Activated naive CD8-positive, alpha-beta T cell treated with anti-CD3 and anti-CD28 coated beads, Interleukin-2, amount 10 ng/mL, durations not matched to agents 7 days and 5 days (primary cell): ENCODE data around the gene ABR. TPM values are rescaled to one million over a fixed set of nuclear protein-coding genes. Genes with fewer than 3 reads are reported as not detected.
"Not testable (repeated sequence)": the region's sequence is repeated elsewhere in the genome, so short reads cannot be mapped to it uniquely, and the experiment has no call there.

Source experiments
- ATAC-seq: fragments of 150-1000 bp; cut with Tn5 transposase; one replicate; pipeline ENCODE4 v1.10.0; 2021; ENCODE audit warnings: low read depth, moderate library complexity
- POLR2A ChIA-PET: fragments of 350-600 bp; sonication (Branson Sonifier 250); formaldehyde crosslinking; loops from one replicate; lab custom pipeline; 2021; ENCODE audit warnings: antibody characterized with exemption; lab: Charles Lee
- DNase-seq: peaks from one replicate; pipeline ENCODE4 v3.0.0; 2021
- H3K27ac Mint-ChIP-seq: one replicate; pipeline ENCODE4 v1.8.0; 2022; ENCODE audit warnings: mild to moderate bottlenecking, mixed read lengths
- H3K27me3 Mint-ChIP-seq: one replicate; pipeline ENCODE4 v1.8.0; 2022; ENCODE audit warnings: mild to moderate bottlenecking, moderate library complexity, mixed read lengths
- H3K36me3 Mint-ChIP-seq: one replicate; pipeline ENCODE4 v1.8.0; 2021; ENCODE audit warnings: mild to moderate bottlenecking, mixed read lengths
- H3K4me1 Mint-ChIP-seq: one replicate; pipeline ENCODE4 v1.8.0; 2021; ENCODE audit warnings: mixed read lengths
- H3K4me3 Mint-ChIP-seq: one replicate; pipeline ENCODE4 v1.8.0; 2022; ENCODE audit warnings: mild to moderate bottlenecking, moderate library complexity, mixed read lengths
- H3K9me3 Mint-ChIP-seq: one replicate; pipeline ENCODE4 v1.8.0; 2021; ENCODE audit warnings: mixed read lengths
- total RNA-seq, 2 experiments: library from RNA; stranded (reverse); gene quantifications; one replicate each; pipeline ENCODE4 v1.2.3, GENCODE V29; 2021

The ABR gene
- total RNA-seq, 2 experiments from 2014 or later = 156 to 158 TPM

- peak overlapping the region; percentile 78 for H3K27ac Mint-ChIP-seq
- POLR2A ChIA-PET = interaction anchor here (0.6 to 1.1 kb wide), 2 partner anchors 8 to 11 kb away, joined by 3 to 5 read pairs; no protein-coding TSS in a partner anchor
- H3K27me3 Mint-ChIP-seq = no peaks in the 10 kb centered on the region
- H3K4me3 Mint-ChIP-seq = peak overlapping the region; percentile 87
- H3K9me3 Mint-ChIP-seq = no peaks in the 10 kb centered on the region
- ATAC-seq (peak; percentile 78), DNase-seq (peak; percentile 81)
- peaks cover 7% of the 10 kb centered on the region for H3K36me3 Mint-ChIP-seq
- H3K4me1 Mint-ChIP-seq = peaks cover 32% of the 10 kb centered on the region
These were observed 70.8 kb downstream of the ABR start for GRCh38 chr17:1108765-1109605.

- peaks cover 32% of the 10 kb centered on the region for H3K4me1 Mint-ChIP-seq
- no peak for DNase-seq
These were observed 71.4 kb downstream of the ABR start for GRCh38 chr17:1108478-1108764.

GRCh38 chr17:1107777-1108477 lies 71.9 kb downstream of the ABR start:
- POLR2A ChIA-PET = interaction anchor here (0.6 to 1.1 kb wide), 2 partner anchors 12 to 231 kb away, joined by 3 to 5 read pairs; no protein-coding TSS in a partner anchor
- Mint-ChIP-seq H3K27me3 (no peaks in the 10 kb centered on the region), H3K36me3 (peaks cover 9% of the 10 kb centered on the region), H3K9me3 (no peaks in the 10 kb centered on the region), H3K4me1 (peaks cover 32% of the 10 kb centered on the region), H3K4me3 (peak overlapping the region; percentile 71), H3K27ac (peak overlapping the region; percentile 28)
- no peak for ATAC-seq
- no peak for DNase-seq

More at GRCh38 chr17:1108478-1108764, 71.4 kb downstream of the ABR start:
- no peak for ATAC-seq
- no peaks in the 10 kb centered on the region for H3K27me3 Mint-ChIP-seq
- POLR2A ChIA-PET = interaction anchor here (0.6 to 1.1 kb wide), 2 partner anchors 11 to 230 kb away, joined by 3 to 5 read pairs; no protein-coding TSS in a partner anchor
- no peaks in the 10 kb centered on the region for H3K9me3 Mint-ChIP-seq
- H3K36me3 Mint-ChIP-seq = peaks cover 9% of the 10 kb centered on the region
- peak overlapping the region; percentile 71 for H3K4me3 Mint-ChIP-seq
- no peak overlapping the region for H3K27ac Mint-ChIP-seq

DNA sequence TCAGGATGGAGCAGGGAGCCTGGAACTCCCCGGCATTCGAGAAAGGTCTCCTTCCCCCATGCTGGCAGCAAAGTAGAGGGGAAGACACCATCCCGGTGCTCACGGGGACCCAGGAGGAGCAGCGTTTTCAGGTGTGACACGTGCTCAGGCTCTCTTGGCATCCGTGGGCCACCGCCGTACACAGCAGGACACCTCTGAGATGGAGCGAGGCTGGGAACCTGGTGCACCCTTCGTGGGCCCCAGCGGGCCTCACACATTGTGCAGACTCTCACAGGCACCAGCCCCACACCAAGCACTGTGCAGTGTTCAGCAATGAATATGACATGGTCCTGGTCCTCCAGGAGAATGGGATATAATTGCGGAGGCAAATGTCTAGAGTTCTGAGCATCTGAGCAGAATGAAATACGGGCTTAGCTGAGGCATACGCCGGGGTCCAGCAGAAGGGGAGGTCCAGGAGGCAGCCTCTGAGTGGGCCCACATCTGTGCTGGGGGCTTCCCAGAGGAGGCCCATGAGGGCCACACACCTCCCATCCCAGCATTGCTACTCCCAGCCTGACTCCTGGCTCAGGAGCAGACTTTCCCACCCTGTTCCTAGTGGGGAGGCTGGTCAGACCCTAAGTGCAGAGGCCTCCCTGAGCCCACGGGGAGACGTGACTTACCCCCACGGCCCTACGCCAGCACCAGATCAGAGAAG lies 72.6 kb downstream of the ABR start:
- H3K4me1 Mint-ChIP-seq = peaks cover 31% of the 10 kb centered on the region
- POLR2A ChIA-PET = interaction anchor here (1.0 kb wide), 1 partner anchor 10 kb away, joined by 3 read pairs; no protein-coding TSS in a partner anchor
- H3K27ac Mint-ChIP-seq = no peak overlapping the region
- H3K27me3 Mint-ChIP-seq = no peaks in the 10 kb centered on the region
- no peaks in the 10 kb centered on the region for H3K9me3 Mint-ChIP-seq
- H3K4me3 Mint-ChIP-seq = peak overlapping the region; percentile 71
- no peak for DNase-seq
- peaks cover 9% of the 10 kb centered on the region for H3K36me3 Mint-ChIP-seq
- no peak for ATAC-seq

DNA sequence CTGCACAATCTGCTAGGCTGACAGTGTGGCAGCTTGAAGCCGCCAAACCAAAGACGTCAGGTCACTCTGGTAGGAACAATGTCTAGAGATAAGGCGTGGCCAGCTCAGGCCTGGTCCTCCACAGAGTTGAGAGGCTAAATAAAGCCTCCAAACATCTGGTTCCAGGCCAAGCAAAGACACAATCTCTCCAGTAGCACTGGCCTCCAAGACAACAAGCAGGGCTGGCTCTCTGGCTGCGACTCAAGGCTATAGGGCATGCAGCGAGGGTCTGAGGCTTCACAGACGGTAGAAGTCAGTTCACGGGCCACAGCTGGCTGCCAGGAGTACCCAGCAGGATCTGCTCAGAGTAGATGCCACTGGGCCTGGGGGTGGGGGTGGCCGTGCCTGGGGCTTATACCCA lies 75.6 kb downstream of the ABR start:
- POLR2A ChIA-PET = no interaction called here
- DNase-seq (no peak), ATAC-seq (no peak)
- no peaks in the 10 kb centered on the region for H3K27me3 Mint-ChIP-seq
- no peak overlapping the region for H3K4me3 Mint-ChIP-seq
- H3K36me3 Mint-ChIP-seq = peaks cover 8% of the 10 kb centered on the region
- peaks cover 15% of the 10 kb centered on the region for H3K4me1 Mint-ChIP-seq
- H3K9me3 Mint-ChIP-seq = no peaks in the 10 kb centered on the region
- no peak overlapping the region for H3K27ac Mint-ChIP-seq

DNA sequence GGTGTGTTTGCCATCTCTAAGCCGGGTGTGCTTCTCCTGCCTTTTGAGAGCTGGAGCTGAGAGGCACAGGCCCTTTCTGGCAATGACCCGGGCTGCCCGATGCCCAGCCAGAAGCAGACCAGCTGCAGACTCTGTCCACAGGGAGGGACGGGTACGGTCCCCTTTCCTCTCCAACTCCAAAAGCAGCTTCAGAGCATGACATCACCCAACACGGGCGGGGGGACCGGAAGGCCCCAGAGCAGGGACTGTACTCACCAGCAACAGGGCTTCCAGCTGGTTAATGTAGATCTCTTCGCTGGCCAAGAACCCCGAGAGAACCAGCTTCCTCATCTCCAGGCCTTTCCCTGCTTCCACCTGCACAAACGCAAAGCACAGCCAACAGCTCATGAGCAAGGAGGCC lies 79.4 kb downstream of the ABR start:
- no peak overlapping the region for H3K4me3 Mint-ChIP-seq
- peaks cover 19% of the 10 kb centered on the region for H3K4me1 Mint-ChIP-seq
- no peaks in the 10 kb centered on the region for H3K27me3 Mint-ChIP-seq
- H3K27ac Mint-ChIP-seq = no peak overlapping the region
- no peak for DNase-seq
- H3K9me3 Mint-ChIP-seq = no peaks in the 10 kb centered on the region
- H3K36me3 Mint-ChIP-seq = peaks cover 21% of the 10 kb centered on the region
- POLR2A ChIA-PET = interaction anchor here (1.0 kb wide), 1 partner anchor 9 kb away, joined by 3 read pairs; no protein-coding TSS in a partner anchor
- no peak for ATAC-seq

GRCh38 chr17:1099242-1099641 lies 80.5 kb downstream of the ABR start:
- Mint-ChIP-seq H3K36me3 (peaks cover 24% of the 10 kb centered on the region), H3K4me1 (peaks cover 21% of the 10 kb centered on the region), H3K27me3 (no peaks in the 10 kb centered on the region), H3K4me3 (no peak overlapping the region), H3K27ac (no peak overlapping the region), H3K9me3 (no peaks in the 10 kb centered on the region)
- POLR2A ChIA-PET = no interaction called here
- ATAC-seq (no peak), DNase-seq (no peak)

DNA sequence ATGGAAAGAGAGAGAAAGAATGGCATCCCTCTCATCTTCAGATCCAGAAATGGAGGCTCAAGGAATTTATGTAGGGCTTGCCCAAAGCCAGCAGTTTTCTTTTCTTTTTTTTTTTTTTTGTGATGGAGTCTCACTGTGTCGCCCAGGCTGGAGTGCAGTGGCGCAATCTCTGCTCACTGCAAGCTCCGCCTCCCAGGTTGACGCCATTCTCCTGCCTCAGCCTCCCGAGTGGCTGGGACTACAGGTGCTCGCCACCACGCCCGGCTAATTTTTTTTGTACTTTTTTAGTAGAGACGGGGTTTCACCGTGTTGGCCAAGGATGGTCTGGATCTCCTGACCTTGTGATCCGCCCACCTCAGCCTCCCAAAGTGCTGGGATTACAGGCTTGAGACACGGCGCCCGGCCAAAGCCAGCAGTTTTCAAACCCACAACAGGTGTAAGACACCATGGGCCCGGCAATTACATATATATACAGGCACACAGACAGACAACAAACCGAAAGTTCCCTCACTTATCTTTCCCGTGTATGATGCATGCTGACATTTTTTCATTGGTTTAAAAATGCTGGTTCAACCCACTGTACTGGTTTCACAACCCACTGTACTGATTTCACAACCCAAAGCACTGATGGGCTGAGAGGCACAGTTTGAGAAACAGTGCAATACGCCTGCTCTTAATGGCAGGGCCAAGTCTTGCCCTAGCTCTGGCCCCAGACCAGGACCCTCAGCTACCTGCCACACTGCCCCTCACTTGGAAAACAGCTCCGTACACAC lies 81.6 kb downstream of the ABR start:
- DNase-seq, ATAC-seq, H3K27me3 Mint-ChIP-seq, POLR2A ChIA-PET, H3K4me3 Mint-ChIP-seq, H3K9me3 Mint-ChIP-seq, H3K27ac Mint-ChIP-seq: not testable (repeated sequence)
- peaks cover 27% of the 10 kb centered on the region for H3K36me3 Mint-ChIP-seq
- peaks cover 21% of the 10 kb centered on the region for H3K4me1 Mint-ChIP-seq

DNA sequence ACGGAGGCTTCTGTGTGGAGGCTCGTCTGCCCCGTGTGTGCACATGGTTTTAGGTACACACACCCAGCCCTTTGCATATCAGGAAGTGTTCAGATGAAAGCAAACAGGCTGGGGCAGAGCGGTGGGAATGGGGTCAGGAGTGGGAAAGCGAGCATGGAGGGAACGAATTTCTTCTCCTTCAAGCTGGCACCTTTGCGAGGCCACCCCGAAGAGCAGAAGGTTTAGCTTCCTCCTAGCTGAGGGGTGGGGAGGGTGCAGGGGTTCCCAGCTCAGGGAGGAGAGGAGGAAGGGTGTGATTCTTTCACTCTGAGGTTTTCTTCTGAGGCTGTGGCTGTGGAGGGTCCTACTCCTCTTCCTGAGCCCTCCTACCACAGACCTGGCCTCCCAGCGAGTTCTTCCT lies 83.6 kb downstream of the ABR start:
- H3K27ac Mint-ChIP-seq = peak overlapping the region; percentile 54
- ATAC-seq (peak; percentile 32), DNase-seq (no peak)
- H3K27me3 Mint-ChIP-seq = no peaks in the 10 kb centered on the region
- H3K36me3 Mint-ChIP-seq = peaks cover 29% of the 10 kb centered on the region
- POLR2A ChIA-PET = interaction anchor here (0.7 to 1.2 kb wide), 4 partner anchors 14 to 99 kb away, joined by 3 to 4 read pairs (median 3); partner anchors contain the start of gene TIMM22
- peaks cover 19% of the 10 kb centered on the region for H3K4me1 Mint-ChIP-seq
- H3K4me3 Mint-ChIP-seq = peak overlapping the region; percentile 23
- no peaks in the 10 kb centered on the region for H3K9me3 Mint-ChIP-seq

- Mint-ChIP-seq H3K27me3 (no peaks in the 10 kb centered on the region), H3K36me3 (peaks cover 29% of the 10 kb centered on the region), H3K4me1 (peaks cover 19% of the 10 kb centered on the region), H3K9me3 (no peaks in the 10 kb centered on the region), H3K27ac (peak overlapping the region; percentile 25), H3K4me3 (peak overlapping the region; percentile 16)
- POLR2A ChIA-PET = interaction anchor here (0.7 to 0.9 kb wide), 2 partner anchors 18 to 40 kb away, joined by 3 read pairs; no protein-coding TSS in a partner anchor
- no peak for ATAC-seq
- DNase-seq = no peak
These were observed 84.0 kb downstream of the ABR start for GRCh38 chr17:1095853-1096173.

DNA sequence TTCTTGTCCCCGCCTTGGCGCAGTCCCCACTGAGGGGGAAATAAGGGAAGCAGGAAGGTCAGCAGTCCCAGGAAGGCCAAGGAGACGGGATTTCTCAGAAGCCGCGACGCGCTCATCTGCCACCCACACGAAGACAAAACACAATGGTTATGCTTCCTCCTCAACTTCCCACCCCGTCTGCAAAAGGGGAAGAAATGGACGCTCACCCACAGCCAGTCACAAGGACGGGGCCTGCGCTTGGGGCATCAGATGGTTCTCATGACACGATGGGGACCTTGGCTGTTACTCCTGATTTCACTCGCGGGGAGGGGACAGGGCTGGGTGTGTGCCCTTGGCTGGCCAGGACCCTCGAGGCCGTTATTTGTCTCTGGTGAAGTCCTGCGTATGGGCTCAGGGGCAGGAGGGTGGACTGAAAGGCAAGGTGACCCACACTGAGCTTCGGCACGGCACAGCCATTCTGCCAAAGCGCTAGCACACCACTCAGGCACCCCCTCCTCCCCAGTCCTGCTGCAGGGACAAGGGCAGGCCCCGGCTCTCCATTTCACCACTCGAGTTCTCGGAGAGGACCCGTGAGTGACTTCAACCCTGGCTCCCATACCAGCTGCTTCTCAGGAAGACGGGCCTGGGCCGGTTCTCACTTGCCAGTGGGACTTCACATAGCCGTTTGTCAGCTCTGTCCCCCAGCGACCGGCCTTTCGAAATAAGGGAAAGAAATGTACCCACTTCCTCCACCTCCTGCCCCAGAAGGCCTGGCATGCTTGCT lies 84.5 kb downstream of the ABR start:
- peaks cover 20% of the 10 kb centered on the region for H3K4me1 Mint-ChIP-seq
- ATAC-seq = no peak
- POLR2A ChIA-PET = interaction anchor here (1.3 kb wide), 1 partner anchor 17 kb away, joined by 3 read pairs; no protein-coding TSS in a partner anchor
- no peaks in the 10 kb centered on the region for H3K27me3 Mint-ChIP-seq
- DNase-seq = no peak
- peak overlapping the region; percentile 71 for H3K27ac Mint-ChIP-seq
- H3K9me3 Mint-ChIP-seq = no peaks in the 10 kb centered on the region
- H3K36me3 Mint-ChIP-seq = peaks cover 29% of the 10 kb centered on the region
- peak overlapping the region; percentile 16 for H3K4me3 Mint-ChIP-seq

GRCh38 chr17:1094591-1094990 lies 85.2 kb downstream of the ABR start:
- peaks cover 20% of the 10 kb centered on the region for H3K4me1 Mint-ChIP-seq
- POLR2A ChIA-PET = interaction anchor here (1.3 kb wide), 1 partner anchor 17 kb away, joined by 3 read pairs; no protein-coding TSS in a partner anchor
- no peaks in the 10 kb centered on the region for H3K27me3 Mint-ChIP-seq
- H3K4me3 Mint-ChIP-seq = no peak overlapping the region
- no peaks in the 10 kb centered on the region for H3K9me3 Mint-ChIP-seq
- DNase-seq (no peak), ATAC-seq (no peak)
- H3K27ac Mint-ChIP-seq = peak overlapping the region; percentile 71
- H3K36me3 Mint-ChIP-seq = peaks cover 32% of the 10 kb centered on the region
